MM.1S (cell line): ENCODE data around the gene PPME1.

ENCODE experiments used
- DNase-seq: peaks from one replicate; pipeline ENCODE4 v3.0.0-alpha.2; 2015
- H2AFZ ChIP-seq: fragments of 300-600 bp; sonication (generic); 2 replicates; pipeline ENCODE4 v1.6.0; 2016; ENCODE audit warnings: antibody characterized with exemption, low read length
- H3F3A ChIP-seq: fragments of 300-600 bp; sonication (generic); 2 replicates; pipeline ENCODE4 v1.6.1; 2016; ENCODE audit warnings: mild to moderate bottlenecking, antibody characterized with exemption, low read length, moderate library complexity, mixed read lengths; ENCODE audit not compliant: insufficient read depth
- H3K27ac ChIP-seq: fragments of 300-600 bp; sonication (generic); 2 replicates; pipeline ENCODE4 v1.5.1; 2016; ENCODE audit warnings: mild to moderate bottlenecking, low read length
- H3K27me3 ChIP-seq: fragments of 300-600 bp; sonication (generic); replicated peaks from 2 replicates; pipeline ENCODE4 v1.6.0; 2016; ENCODE audit warnings: low read length; ENCODE audit not compliant: insufficient read depth
- H3K36me3 ChIP-seq: fragments of 300-600 bp; sonication (generic); replicated peaks from 2 replicates; pipeline ENCODE4 v1.6.1; 2016; ENCODE audit warnings: mild to moderate bottlenecking, low read length, mixed read lengths; ENCODE audit not compliant: insufficient read depth
- H3K4me1 ChIP-seq: fragments of 300-600 bp; sonication (generic); 2 replicates; pipeline ENCODE4 v1.6.1; 2016; ENCODE audit warnings: low read length, mixed read lengths
- H3K4me2 ChIP-seq: fragments of 300-600 bp; sonication (generic); 2 replicates; pipeline ENCODE4 v1.6.0; 2016; ENCODE audit warnings: low read depth, low read length
- H3K4me3 ChIP-seq: fragments of 300-600 bp; sonication (generic); 2 replicates; pipeline ENCODE4 v1.5.1; 2016; ENCODE audit warnings: low read length, mixed read lengths
- H3K79me2 ChIP-seq: fragments of 300-600 bp; sonication (generic); 2 replicates; pipeline ENCODE4 v1.6.1; 2016; ENCODE audit warnings: mixed run types, low read length, mixed read lengths
- H3K9ac ChIP-seq: fragments of 300-600 bp; sonication (generic); 2 replicates; pipeline ENCODE4 v1.6.1; 2016; ENCODE audit warnings: low read length, mixed read lengths
- H3K9me2 ChIP-seq: fragments of 300-600 bp; sonication (generic); replicated peaks from 2 replicates; pipeline ENCODE4 v1.6.1; 2016; ENCODE audit warnings: mild to moderate bottlenecking, low read length, mixed read lengths; ENCODE audit not compliant: insufficient read depth
- H3K9me3 ChIP-seq: fragments of 300-600 bp; sonication (generic); replicated peaks from 2 replicates; pipeline ENCODE4 v1.6.1; 2016; ENCODE audit warnings: mild to moderate bottlenecking, low read length, mixed read lengths; ENCODE audit not compliant: insufficient read depth
- H4K20me1 ChIP-seq: fragments of 300-600 bp; sonication (generic); 2 replicates; pipeline ENCODE4 v1.6.1; 2016; ENCODE audit warnings: mild to moderate bottlenecking, low read length, moderate library complexity, mixed read lengths; ENCODE audit not compliant: insufficient read depth
- EZH2 ChIP-seq: fragments of 300-600 bp; sonication (generic); optimal IDR thresholded peaks from 2 replicates; pipeline ENCODE3; 2017; ENCODE audit warnings: low read depth, mild to moderate bottlenecking, antibody characterized with exemption, low read length, mixed read lengths
- EZH2phosphoT487 ChIP-seq: fragments of 300-600 bp; sonication (generic); IDR thresholded peaks from 2 replicates; pipeline ENCODE4 v1.6.1; 2018; ENCODE audit warnings: antibody characterized with exemption, low read length
- TF ChIP-seq, protein P1 (sequence below): fragments of 300-600 bp; sonication (generic); IDR thresholded peaks from 2 replicates; pipeline ENCODE4 v1.5.1; 2016; ENCODE audit warnings: antibody characterized with exemption, low read length, mixed read lengths

The PPME1 gene

DNA sequence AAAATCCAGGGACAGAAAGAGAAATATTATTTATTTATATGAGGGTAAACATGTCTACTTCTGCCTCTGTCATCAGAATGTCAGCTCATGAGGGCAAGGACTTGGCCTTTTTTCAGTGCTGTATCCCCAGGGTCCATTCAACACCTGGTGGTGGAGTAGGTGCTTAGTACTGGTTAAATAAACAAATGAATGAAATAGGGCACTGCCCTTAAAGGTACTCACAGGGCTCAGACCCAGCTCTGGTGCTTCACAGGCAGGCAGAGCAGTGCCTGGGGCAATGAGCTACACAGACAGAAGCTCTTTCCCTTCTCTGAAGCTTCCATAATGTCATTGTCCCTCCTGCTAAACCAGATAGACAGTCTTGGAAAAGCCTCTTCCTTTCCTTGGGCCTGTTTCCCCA lies 109.4 kb downstream of the PPME1 start:
- no peaks in the 10 kb centered on the region for H3K9me3 ChIP-seq
- H3K4me3 ChIP-seq: no peak overlapping the region
- H3K27ac ChIP-seq: no peak overlapping the region

DNA sequence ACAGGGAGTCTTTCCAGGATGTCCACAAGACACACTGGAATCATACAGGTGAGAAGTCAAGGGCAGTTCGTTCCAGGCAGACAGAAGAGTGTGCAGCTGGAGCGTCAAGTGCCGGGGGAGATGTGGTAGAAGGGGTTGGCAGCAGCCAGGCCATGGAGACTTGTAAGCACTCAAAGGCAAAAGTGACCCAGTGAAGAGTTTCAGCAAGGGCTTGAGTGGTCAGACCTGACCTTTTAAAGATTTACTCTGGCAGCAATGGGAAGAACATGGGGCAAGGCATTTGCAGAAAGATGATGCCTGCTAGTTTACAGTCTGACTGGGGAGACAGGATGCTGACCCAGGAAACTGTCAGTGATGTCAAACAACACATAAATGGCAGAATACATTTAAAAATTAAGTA lies 111.3 kb downstream of the PPME1 start:
- H3K4me3 ChIP-seq: no peak overlapping the region

More for the DNA sequence above, 109.4 kb downstream of the PPME1 start:
- Histone ChIP-seq H4K20me1 (no peaks in the 10 kb centered on the region), H2AFZ (no peak overlapping the region), H3K4me2 (no peak overlapping the region), H3K27me3 (no peaks in the 10 kb centered on the region), H3K9ac (no peak overlapping the region), H3K79me2 (no peaks in the 10 kb centered on the region), H3K4me1 (no peaks in the 10 kb centered on the region), H3F3A (no peaks in the 10 kb centered on the region), H3K9me2 (no peaks in the 10 kb centered on the region), H3K36me3 (no peaks in the 10 kb centered on the region)
- TF ChIP-seq, protein P1, sequence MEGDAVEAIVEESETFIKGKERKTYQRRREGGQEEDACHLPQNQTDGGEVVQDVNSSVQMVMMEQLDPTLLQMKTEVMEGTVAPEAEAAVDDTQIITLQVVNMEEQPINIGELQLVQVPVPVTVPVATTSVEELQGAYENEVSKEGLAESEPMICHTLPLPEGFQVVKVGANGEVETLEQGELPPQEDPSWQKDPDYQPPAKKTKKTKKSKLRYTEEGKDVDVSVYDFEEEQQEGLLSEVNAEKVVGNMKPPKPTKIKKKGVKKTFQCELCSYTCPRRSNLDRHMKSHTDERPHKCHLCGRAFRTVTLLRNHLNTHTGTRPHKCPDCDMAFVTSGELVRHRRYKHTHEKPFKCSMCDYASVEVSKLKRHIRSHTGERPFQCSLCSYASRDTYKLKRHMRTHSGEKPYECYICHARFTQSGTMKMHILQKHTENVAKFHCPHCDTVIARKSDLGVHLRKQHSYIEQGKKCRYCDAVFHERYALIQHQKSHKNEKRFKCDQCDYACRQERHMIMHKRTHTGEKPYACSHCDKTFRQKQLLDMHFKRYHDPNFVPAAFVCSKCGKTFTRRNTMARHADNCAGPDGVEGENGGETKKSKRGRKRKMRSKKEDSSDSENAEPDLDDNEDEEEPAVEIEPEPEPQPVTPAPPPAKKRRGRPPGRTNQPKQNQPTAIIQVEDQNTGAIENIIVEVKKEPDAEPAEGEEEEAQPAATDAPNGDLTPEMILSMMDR: no peak
- no peak for TF ChIP-seq EZH2phosphoT487
- no peak for TF ChIP-seq EZH2
- no peak for DNase-seq

DNA sequence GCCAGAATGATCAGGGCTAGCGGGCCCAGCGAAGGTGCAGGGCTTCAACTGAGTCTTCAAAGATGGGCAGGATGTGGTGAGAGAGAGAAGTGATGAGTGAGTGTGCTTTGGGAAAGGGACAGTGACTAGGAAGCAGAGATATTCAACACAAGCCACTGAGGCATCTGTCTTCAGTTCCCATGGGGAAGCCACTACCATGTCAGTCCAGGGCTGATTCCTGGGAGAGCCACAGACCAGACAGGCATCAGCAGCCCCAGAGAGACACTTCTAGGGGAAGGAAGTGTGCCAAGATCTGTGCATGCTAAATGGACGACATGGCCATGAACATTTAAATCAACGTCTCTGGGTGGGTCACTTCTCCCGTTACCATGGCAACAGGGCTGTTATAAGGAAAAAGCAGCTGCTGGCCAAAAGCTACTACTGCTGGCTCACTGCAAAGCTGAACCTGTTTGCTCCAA lies 111.9 kb downstream of the PPME1 start:
- Histone ChIP-seq H3K9ac (no peak overlapping the region), H3K79me2 (no peaks in the 10 kb centered on the region), H3F3A (no peaks in the 10 kb centered on the region), H3K4me2 (no peak overlapping the region), H3K4me1 (no peaks in the 10 kb centered on the region), H3K36me3 (no peaks in the 10 kb centered on the region), H3K27me3 (no peaks in the 10 kb centered on the region), H4K20me1 (no peaks in the 10 kb centered on the region), H3K9me2 (no peaks in the 10 kb centered on the region), H3K4me3 (no peak overlapping the region), H2AFZ (no peak overlapping the region), H3K9me3 (no peaks in the 10 kb centered on the region), H3K27ac (no peak overlapping the region)
- DNase-seq: no peak
- TF ChIP-seq EZH2phosphoT487 (no peak), EZH2 (no peak)
- TF ChIP-seq, protein P1: no peak

More for the DNA sequence above, 111.3 kb downstream of the PPME1 start:
- Histone ChIP-seq H3K27me3 (no peaks in the 10 kb centered on the region), H3F3A (no peaks in the 10 kb centered on the region), H3K9me2 (no peaks in the 10 kb centered on the region), H2AFZ (no peak overlapping the region), H3K4me2 (no peak overlapping the region), H3K79me2 (no peaks in the 10 kb centered on the region), H3K9ac (no peak overlapping the region), H3K36me3 (no peaks in the 10 kb centered on the region), H3K9me3 (no peaks in the 10 kb centered on the region), H3K4me1 (no peaks in the 10 kb centered on the region), H3K27ac (no peak overlapping the region), H4K20me1 (no peaks in the 10 kb centered on the region)
- DNase-seq: no peak
- TF ChIP-seq, protein P1: no peak
- TF ChIP-seq EZH2 (no peak), EZH2phosphoT487 (no peak)
